ENCODE measurements around the gene FBXO5.
"Not testable (repeated sequence)": the region's sequence is repeated elsewhere in the genome, so short reads cannot be mapped to it uniquely, and the experiment has no call there.

Gene FBXO5

GRCh38 chr6:152993847-152994246, 11.0 kb upstream of the FBXO5 start:
- no peak overlapping the region for H3K27ac ChIP-seq
- POLR2A ChIA-PET (ENCODE audit: low non-redundant PET): no interaction called here
- no peak for TF ChIP-seq CTCF (conservative IDR thresholded peaks at IDR 0.05; ENCODE audit: low read depth)
- DNase-seq (ENCODE audit: low spot score): no peak
- CTCF ChIA-PET: no interaction called here

- POLR2A ChIA-PET (ENCODE audit: low non-redundant PET): no interaction called here
- TF ChIP-seq CTCF (conservative IDR thresholded peaks at IDR 0.05; ENCODE audit: low read depth): no peak
- no peak for DNase-seq (ENCODE audit: low spot score)
- CTCF ChIA-PET: no interaction called here
- no peak overlapping the region for H3K27ac ChIP-seq
Measured at GRCh38 chr6:152993431-152993830, 10.6 kb upstream of the FBXO5 start.

GRCh38 chr6:152986978-152987377, 4.1 kb upstream of the FBXO5 start:
- H3K27ac ChIP-seq: peak overlapping the region; percentile 39; the same call in 1 of the 2 replicates
- DNase-seq (ENCODE audit: low spot score): no peak
- ChIA-PET POLR2A (ENCODE audit: low non-redundant PET) (interaction anchor here (0.5 kb wide), 1 partner anchor 285 kb away, joined by 4 read pairs; no protein-coding TSS in a partner anchor), CTCF (no interaction called here)
- no peak for TF ChIP-seq CTCF (conservative IDR thresholded peaks at IDR 0.05; ENCODE audit: low read depth)

- peak overlapping the region; percentile 61 for H3K27ac ChIP-seq
- DNase-seq (ENCODE audit: low spot score); CTCF ChIA-PET; POLR2A ChIA-PET (ENCODE audit: low non-redundant PET): not testable (repeated sequence)
Measured at GRCh38 chr6:152985300-152985699, 2.5 kb upstream of the FBXO5 start.

- TF ChIP-seq CTCF (conservative IDR thresholded peaks at IDR 0.05; ENCODE audit: low read depth): no peak
- CTCF ChIA-PET: no interaction called here
- peak overlapping the region; percentile 96 for H3K27ac ChIP-seq
- DNase-seq (ENCODE audit: low spot score): no peak
- POLR2A ChIA-PET (ENCODE audit: low non-redundant PET): no interaction called here
Measured at GRCh38 chr6:152984513-152984872, 1.7 kb upstream of the FBXO5 start.

- ChIA-PET CTCF (no interaction called here), POLR2A (ENCODE audit: low non-redundant PET) (no interaction called here)
- peak overlapping the region; percentile 96 for H3K27ac ChIP-seq
- TF ChIP-seq CTCF (conservative IDR thresholded peaks at IDR 0.05; ENCODE audit: low read depth): no peak
- DNase-seq (ENCODE audit: low spot score): peak; percentile 64
Measured at GRCh38 chr6:152983637-152984512, 1.0 kb upstream of the FBXO5 start.
